Bone marrow (tissue), 2 donors: Measurements from ENCODE around the gene MGAT5.

Source experiments
- DNase-seq, 2 donors: peaks; one replicate each; lab custom pipeline; 2025; lab: John Stamatoyannopoulos, UW

Gene MGAT5

GRCh38 chr2:134279417-134279816, 25.5 kb downstream of the MGAT5 start:
- no peak for DNase-seq

DNA sequence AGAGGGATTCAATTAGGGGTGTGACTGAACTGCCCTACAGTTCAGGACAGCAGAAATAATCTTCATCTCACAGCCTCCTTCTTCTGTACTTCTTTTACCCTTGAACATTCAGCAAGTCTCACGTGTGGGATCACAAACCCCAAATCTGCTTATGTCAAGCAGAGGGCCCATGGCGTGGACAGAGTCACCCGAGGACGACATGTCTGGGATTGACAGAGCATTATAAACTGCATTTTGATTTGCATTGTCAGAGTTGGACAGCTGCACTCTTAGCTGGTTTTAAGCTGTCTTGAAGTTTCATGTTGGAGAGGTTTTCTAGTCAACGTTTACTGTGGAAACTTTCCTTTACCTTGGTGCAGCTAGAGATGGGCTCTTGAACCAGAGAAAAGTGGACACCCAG, 26.4 kb downstream of the MGAT5 start:
- DNase-seq, result no peak

DNA sequence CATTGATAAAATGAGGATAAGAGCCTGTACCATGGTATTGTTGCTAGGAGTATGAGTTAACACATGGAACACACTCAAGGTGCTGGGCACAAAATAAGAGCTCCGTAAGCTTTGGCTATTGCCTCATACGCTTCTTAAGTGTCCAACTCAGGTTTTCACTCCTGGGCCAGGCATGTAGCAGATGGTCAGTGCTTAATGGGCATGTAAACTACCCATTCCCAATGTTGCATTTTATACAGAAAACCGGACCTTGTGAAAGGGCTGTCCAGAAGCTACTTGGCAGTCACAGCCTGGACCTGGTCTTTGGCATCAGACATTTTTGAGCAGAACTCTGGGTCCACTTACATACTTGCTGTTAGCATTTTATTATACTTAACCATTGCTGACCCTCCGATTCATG, 26.9 kb downstream of the MGAT5 start:
- DNase-seq, result no peak

DNA sequence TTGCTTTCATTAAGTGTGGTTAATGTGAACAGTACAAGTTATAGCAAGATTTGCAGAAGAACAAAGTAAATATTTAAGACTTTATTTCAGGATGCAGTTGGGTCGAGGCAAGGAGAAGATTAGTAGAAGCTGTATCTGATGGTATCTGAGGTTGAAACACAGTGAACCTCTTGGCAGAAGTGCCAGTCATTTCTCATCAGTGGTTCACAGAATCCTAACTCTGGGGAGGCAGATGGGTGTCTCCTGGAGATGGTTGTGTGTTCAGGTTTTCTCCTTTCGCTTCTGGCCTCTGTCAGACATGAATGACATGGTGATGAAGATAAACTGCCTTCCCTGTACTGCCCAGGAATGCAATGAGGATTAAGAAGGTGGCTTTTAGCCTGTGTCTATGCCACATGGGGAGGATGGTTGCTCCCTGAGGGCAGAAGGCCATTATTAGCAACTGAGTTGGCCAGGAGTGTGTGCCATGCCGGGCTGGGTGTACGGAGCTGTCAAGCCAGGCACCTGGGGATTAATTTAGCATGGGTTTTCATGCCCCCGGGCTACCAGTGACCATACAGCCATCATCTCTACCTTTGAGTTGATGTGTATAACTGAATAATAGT, 28.0 kb downstream of the MGAT5 start:
- no peak for DNase-seq

- DNase-seq, result peak in 1 of 2 donors; percentile 10
Measured at GRCh38 chr2:134282629-134283400, 28.9 kb downstream of the MGAT5 start.

DNA sequence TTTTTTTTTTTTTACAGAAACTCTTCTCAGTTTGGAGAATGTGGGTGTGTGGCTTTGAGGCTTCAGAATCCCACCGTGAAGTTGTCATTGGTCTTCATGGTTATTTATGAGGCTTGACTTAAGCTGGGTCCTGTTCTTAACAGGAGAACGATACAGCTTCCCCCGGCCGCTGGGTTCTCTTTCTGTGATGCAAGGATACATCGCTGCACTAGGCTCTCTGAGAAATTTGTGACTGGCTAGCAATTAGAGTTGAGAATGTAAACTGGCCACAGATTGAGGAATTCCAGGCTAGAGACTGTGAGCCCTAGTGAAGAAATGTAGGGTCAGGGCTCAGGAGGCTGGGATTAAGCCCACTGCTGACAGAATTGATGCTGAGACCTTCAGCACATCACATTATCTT, 29.8 kb downstream of the MGAT5 start:
- DNase-seq, result no peak

DNA sequence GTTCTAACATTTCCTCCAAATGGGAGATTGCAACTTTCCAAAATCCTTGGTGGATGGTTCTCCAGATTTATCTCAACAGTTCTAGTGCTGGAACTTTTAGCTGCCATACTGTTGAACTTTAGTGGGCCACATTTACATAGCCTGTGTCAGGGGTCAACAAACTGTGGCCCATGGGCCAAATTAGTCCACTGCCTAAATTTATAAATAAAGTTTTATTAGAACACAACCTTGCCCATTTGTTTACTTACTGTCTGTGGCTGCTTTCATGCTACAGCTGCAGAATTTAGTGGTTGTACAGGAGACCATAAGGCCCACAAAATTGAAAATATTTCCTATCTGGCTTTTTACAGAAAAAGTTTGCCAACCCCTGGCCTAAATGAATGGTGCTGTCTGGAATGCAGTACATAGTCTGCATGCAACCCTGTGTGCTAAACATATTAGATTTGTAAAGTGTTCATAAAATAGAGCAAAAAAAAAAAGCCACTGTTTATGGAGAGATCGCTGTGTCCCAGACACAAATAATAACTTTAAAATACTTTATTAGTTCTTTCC, 30.3 kb downstream of the MGAT5 start:
- DNase-seq, result no peak

DNA sequence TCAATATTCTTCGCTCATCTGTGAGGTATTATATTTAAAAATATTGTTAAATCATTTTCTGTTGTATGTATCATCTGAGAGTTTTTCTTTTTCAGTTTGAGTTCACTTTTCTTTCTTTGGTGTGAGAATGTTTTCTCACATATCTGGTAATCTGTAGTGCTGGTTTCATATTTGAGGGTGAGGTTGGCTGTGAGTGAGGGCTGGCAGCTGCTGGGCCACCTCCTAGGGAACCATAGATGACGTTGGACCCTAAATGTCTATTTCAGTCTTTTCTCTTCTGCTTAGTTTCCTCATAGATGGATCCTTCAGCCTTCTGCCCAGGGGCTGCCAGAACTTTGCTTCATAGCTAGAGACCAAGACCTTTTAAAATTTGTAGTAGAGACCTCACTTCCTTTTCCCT, 33.5 kb downstream of the MGAT5 start:
- no peak for DNase-seq

GRCh38 chr2:134288814-134289213, 34.9 kb downstream of the MGAT5 start:
- DNase-seq, result no peak

GRCh38 chr2:134289225-134289624, 35.4 kb downstream of the MGAT5 start:
- no peak for DNase-seq

- DNase-seq, result peak in 1 of 2 donors; percentile 69
Measured at GRCh38 chr2:134290358-134290757, 36.5 kb downstream of the MGAT5 start.

DNA sequence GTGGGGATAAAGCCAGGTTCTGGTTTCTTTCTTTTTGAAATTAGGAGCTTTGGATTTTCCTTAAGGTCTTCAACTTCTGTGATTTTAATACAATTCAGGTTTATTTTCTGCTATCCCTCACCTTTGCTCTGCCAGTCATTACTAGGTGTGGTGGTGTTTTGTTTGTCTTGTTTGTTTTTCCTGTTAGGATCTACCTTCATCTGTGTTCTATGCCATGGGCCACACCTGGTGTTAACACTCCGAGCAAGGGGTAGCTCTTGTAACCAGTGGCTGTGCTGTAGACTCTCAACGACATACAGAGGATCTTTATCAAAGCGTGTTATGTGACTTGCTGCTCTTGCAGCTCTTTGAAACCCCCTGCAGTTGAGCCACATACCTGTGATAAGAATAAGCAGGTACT, 38.6 kb downstream of the MGAT5 start:
- no peak for DNase-seq

DNA sequence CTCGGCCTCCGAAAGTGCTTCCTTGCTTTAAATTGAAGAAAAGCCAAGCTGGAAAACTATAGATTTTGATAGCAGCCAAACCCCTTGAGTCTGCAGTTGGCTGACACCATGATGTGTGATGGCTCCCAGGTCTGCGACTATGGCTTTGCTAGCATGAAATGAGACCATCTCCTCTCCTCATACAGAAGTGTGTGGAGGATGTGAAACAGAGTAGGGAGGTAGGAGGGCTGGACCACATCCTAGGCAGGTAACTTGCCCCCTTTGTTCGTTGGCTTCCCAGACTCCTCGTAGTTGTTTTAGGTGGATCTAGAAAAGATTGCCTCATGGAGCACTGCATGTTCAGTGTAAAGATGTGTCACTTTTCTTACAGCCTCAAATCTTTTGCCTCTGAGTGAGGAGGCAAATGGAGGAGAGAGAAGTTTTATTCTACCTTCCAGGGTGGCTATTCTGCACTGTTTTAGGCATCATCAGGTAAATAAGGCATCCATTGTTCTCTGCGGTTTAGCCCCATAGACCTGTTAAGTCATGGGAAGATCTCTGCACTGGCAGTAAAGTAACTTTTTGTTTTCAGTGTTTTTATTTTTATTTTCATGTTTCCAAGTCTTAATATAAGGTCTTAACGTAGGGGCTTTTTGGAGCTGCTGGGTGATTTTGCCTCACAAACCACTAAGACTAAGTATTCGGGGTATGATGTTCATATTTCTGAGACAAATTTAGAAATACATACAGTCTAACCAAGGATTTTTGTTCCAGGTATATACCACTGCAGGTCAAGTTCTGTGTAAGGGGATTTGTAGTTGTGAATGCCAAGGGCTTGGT, 40.1 kb downstream of the MGAT5 start:
- no peak for DNase-seq

- DNase-seq, result peak in 1 of 2 donors; percentile 69
Measured at GRCh38 chr2:134294598-134294997, 40.7 kb downstream of the MGAT5 start.

- DNase-seq, result no peak
Measured at GRCh38 chr2:134295441-134295840, 41.6 kb downstream of the MGAT5 start.

DNA sequence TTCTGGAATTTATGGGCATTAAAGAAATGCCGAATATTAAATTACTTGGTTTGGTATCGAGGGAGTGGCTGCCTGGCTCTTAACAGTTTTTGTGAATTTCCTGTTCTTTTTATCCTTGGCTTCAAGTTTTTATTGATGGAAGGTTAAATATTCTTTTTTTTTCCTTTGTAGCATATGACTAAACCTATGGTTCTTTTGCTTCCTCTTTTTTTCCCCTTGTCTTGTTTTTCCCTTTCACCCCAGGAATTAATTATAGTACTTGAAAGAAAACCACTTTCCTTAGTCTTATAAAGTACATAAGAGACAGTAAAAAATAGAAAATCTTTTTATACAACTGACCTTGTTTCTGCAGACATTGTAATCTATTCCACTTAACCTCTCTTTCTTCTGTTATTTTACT, 42.4 kb downstream of the MGAT5 start:
- peak in 1 of 2 donors; percentile 73 for DNase-seq

GRCh38 chr2:134299334-134299733, 45.5 kb downstream of the MGAT5 start:
- no peak for DNase-seq

GRCh38 chr2:134300585-134300984, 46.7 kb downstream of the MGAT5 start:
- DNase-seq, result no peak

GRCh38 chr2:134301099-134301927, 47.4 kb downstream of the MGAT5 start:
- DNase-seq, result peak in 1 of 2 donors; percentile 39

GRCh38 chr2:134301928-134302260, 48.0 kb downstream of the MGAT5 start:
- DNase-seq, result no peak

DNA sequence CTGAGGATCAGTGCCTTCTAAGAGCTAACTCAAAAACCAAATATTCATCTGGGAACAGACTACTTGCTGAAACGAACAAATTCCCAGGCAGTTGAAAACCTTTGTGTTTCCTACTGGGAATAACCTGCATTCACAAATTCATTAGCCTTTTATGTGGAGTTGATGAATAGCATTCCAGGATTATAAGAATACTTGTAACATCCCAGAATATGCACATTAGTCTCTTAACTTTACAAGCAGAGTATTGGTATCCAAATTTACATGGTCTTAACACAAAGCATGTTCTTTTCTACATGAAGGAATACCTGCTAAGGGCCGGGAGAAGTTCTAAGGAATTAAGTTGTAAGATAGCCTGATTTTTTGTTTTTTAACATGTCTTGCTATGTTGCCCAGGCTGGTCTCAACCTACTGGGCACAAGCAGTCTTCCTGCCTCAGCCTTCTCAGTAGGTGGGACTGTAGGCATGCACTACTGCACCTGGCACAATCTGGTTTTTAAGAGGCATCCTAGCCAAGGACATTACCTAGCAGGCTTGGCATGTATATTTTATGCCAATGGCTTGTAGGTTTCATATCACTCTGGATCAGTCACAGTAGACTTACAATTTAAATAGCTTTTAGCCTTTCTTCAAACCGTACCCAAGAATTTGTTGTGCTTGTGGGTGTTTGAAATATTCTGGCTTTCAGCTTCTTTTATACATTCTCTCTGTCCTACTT, 50.7 kb downstream of the MGAT5 start:
- DNase-seq, result no peak
